K562 (cell line): ENCODE measurements around the gene BTBD16. TPM values are rescaled to one million over a fixed set of nuclear protein-coding genes. Genes with fewer than 3 reads are reported as not detected.

Experiments used
- ATAC-seq: fragments of 200-7000 bp; cut with Tn5 transposase; 3 replicates; pipeline ENCODE4 v1.9.1; 2020; ENCODE audit warnings: moderate library complexity
- BruUV-seq: library from RNA; stranded (reverse); fragments of 400-500 nt; replicated peaks from 2 replicates; lab custom pipeline; 2021; lab: Mats Ljungman, UMichigan
- CTCF ChIA-PET: fragments of 300-600 bp; formaldehyde crosslinking; extraction: SDS; loops from one replicate; lab custom pipeline; 2021; ENCODE audit warnings: low intra/inter-chr PET ratio; lab: Yijun Ruan, JAX
- POLR2A ChIA-PET: fragments of 300-600, 350-650 bp; sonication (Branson Sonifier 250); formaldehyde crosslinking; extraction: SDS; loops from one replicate; lab custom pipeline; 2021; ENCODE audit warnings: antibody characterized with exemption, inconsistent platforms; lab: Yijun Ruan, JAX
- DNase-seq, 4 experiments: peaks; one replicate each; pipeline versions ENCODE4 v3.0.0 to v3.0.0-alpha.2; 2011 to 2018; ENCODE audit warnings: low spot score in 3 of 4, mixed read lengths in 3 of 4; ENCODE audit errors: extremely low read depth in 1 of 4
- FAIRE-seq: peaks from 2 replicates; lab custom pipeline; 2011; peaks lifted over from hg19 to GRCh38; lab: Jason Lieb, UNC
- H2AFZ ChIP-seq: 2 replicates; pipeline ENCODE4 v1.6.0; 2011; ENCODE audit warnings: low read depth, low read length, control low read depth, inconsistent platforms
- H3K27ac ChIP-seq: fragments of 200-600 bp; 3 replicates; pipeline ENCODE4 v1.8.0; 2011; ENCODE audit warnings: low read depth, mild to moderate bottlenecking, control low read depth, inconsistent platforms, low read length, moderate library complexity, mixed read lengths; ENCODE audit errors: extremely low read depth
- H3K27me3 ChIP-seq, 2 experiments: fragments of 300-600 bp in 1 of 2; 2 replicates in 1 of 2; 3 replicates in 1 of 2; pipeline versions ENCODE4 v1.6.0 to v1.8.0; 2011; ENCODE audit warnings: inconsistent platforms in 2 of 2, low read length in 2 of 2, mild to moderate bottlenecking in 1 of 2, mixed read lengths in 1 of 2, moderate library complexity in 1 of 2; ENCODE audit not compliant: control insufficient read depth in 2 of 2, insufficient read depth in 2 of 2
- H3K36me3 ChIP-seq: fragments of 300-600 bp; 3 replicates; pipeline ENCODE4 v1.8.0; 2011; ENCODE audit warnings: mild to moderate bottlenecking, low read length, inconsistent platforms; ENCODE audit not compliant: control insufficient read depth, insufficient read depth
- H3K4me1 ChIP-seq, 2 experiments: fragments of 200-600 bp in 1 of 2; replicated peaks in 1 of 2; 2 replicates in 1 of 2; 3 replicates in 1 of 2; pipeline versions ENCODE4 v1.5.1 to v1.8.0; 2011; ENCODE audit warnings: inconsistent platforms in 2 of 2, low read length in 2 of 2, mild to moderate bottlenecking in 1 of 2, mixed read lengths in 1 of 2, moderate library complexity in 1 of 2; ENCODE audit not compliant: control insufficient read depth in 2 of 2, insufficient read depth in 2 of 2
- H3K4me2 ChIP-seq: 2 replicates; pipeline ENCODE4 v1.6.1; 2011; ENCODE audit warnings: low read length, control low read depth, inconsistent platforms, mixed read lengths; ENCODE audit not compliant: insufficient read depth
- H3K4me3 ChIP-seq: fragments of 200-600 bp; sonication (generic), shearing (Covaris generic); 2 replicates; pipeline ENCODE4 v1.5.1; 2016; ENCODE audit warnings: control low read depth, inconsistent platforms
- H3K79me2 ChIP-seq: fragments of 200-600 bp; 3 replicates; pipeline ENCODE4 v1.8.0; 2011; ENCODE audit warnings: low read length, inconsistent platforms; ENCODE audit not compliant: control insufficient read depth, insufficient read depth
- H3K9ac ChIP-seq, 2 experiments: 2 replicates each; pipeline versions ENCODE4 v1.6.0 to v1.6.1; 2011; ENCODE audit warnings: low read depth in 2 of 2, low read length in 2 of 2, control low read depth in 1 of 2, inconsistent platforms in 1 of 2, mild to moderate bottlenecking in 1 of 2, mixed read lengths in 1 of 2; ENCODE audit not compliant: insufficient read depth in 1 of 2
- H3K9me1 ChIP-seq: one replicate; pipeline ENCODE4 v1.6.0; 2011; ENCODE audit warnings: inconsistent platforms, mild to moderate bottlenecking, low read length, moderate library complexity; ENCODE audit not compliant: control insufficient read depth, insufficient read depth
- H3K9me3 ChIP-seq: replicated peaks from 2 replicates; pipeline ENCODE4 v1.5.1; 2011; ENCODE audit warnings: low read depth, low read length, inconsistent platforms; ENCODE audit not compliant: control insufficient read depth, insufficient read depth
- H4K20me1 ChIP-seq: replicated peaks from 2 replicates; pipeline ENCODE4 v1.6.1; 2011; ENCODE audit warnings: low read length, inconsistent platforms, mixed read lengths; ENCODE audit not compliant: control insufficient read depth, insufficient read depth
- CBFA2T2 ChIP-seq: fragments of 450-650 bp; conservative IDR thresholded peaks from 2 replicates; pipeline ENCODE4 v1.6.1; 2017; ENCODE audit warnings: mild to moderate bottlenecking
- POLR3A ChIP-seq: IDR thresholded peaks from 2 replicates; pipeline ENCODE4 v1.6.1; 2011; ENCODE audit warnings: borderline replicate concordance, mild to moderate bottlenecking, moderate library complexity; ENCODE audit not compliant: insufficient read length, insufficient read depth; ENCODE audit errors: extremely low read depth
- RERE ChIP-seq: sonication (generic); formaldehyde crosslinking; IDR thresholded peaks from 2 replicates; pipeline ENCODE4 v1.8.0; 2023; ENCODE audit warnings: missing genetic modification reagents, mild to moderate bottlenecking, borderline replicate concordance
- SP1 ChIP-seq: sonication (generic); formaldehyde crosslinking; IDR thresholded peaks from 2 replicates; pipeline ENCODE4 v1.8.1; 2022; ENCODE audit warnings: mild to moderate bottlenecking, missing genetic modification reagents
- STAT6 ChIP-seq: sonication (generic); formaldehyde crosslinking; IDR thresholded peaks from 2 replicates; pipeline ENCODE4 v1.8.1; 2023; ENCODE audit warnings: mild to moderate bottlenecking, missing genetic modification reagents
- ZBTB11 ChIP-seq, 3 experiments: fragments of 200-800 bp in 1 of 3; fragments of 250-450 bp in 1 of 3; fragments of 450-650 bp in 1 of 3; sonication (Bioruptor Pico) in 1 of 3; sonication (Bioruptor generic) in 1 of 3; formaldehyde crosslinking in 1 of 3; IDR thresholded peaks; 2 replicates each; pipeline versions ENCODE4 v1.6.1 to v1.8.0; 2016 to 2022; ENCODE audit warnings: mild to moderate bottlenecking in 2 of 3, missing genetic modification characterization in 2 of 3, missing compliant biosample characterization in 1 of 3, moderate library complexity in 1 of 3
- ZNF146 ChIP-seq: IDR thresholded peaks from one replicate; pipeline ENCODE4 v1.6.1; 2018; ENCODE audit warnings: missing compliant biosample characterization; ENCODE audit not compliant: unreplicated experiment
- ZNF3 ChIP-seq: fragments of 250-450 bp; sonication (Bioruptor Pico); IDR thresholded peaks from 2 replicates; pipeline ENCODE4 v1.5.0; 2021; ENCODE audit warnings: mild to moderate bottlenecking, moderate library complexity
- WGBS: fragments of 100-300 bp; shearing (Covaris generic); methylation state at CpG from one replicate; pipeline ENCODE4 v1.1.6; 2016; ENCODE audit warnings: low coverage, mixed read lengths; ENCODE audit not compliant: insufficient coverage; ENCODE audit errors: missing lambda C conversion rate; 5-methylcytosine and 5-hydroxymethylcytosine counted together
- in situ Hi-C: fragments of 300-500 bp; cut with MboI; formaldehyde crosslinking; loops from 4 replicates; pipeline ENCODE4 v1.15.0; 2018; ENCODE audit warnings: inconsistent platforms, mixed read lengths
- intact Hi-C: fragments of 100-400 bp; cut with micrococcal nuclease; formaldehyde crosslinking; loops from 2 replicates; pipeline ENCODE4 v1.14.2; 2022
- polyA plus RNA-seq, 8 experiments: library from polyadenylated mRNA; depleted of rRNA in 4 of 8; stranded (reverse) in 5 of 8; unstranded in 3 of 8; fragments of >200 nt; fragmentation: Nextera tagmentation in 2 of 8; fragmentation: Illumina TruSeq in 1 of 8; extraction: Ambion mirVana in 2 of 8; extraction: Trizol in 1 of 8; gene quantifications; 2 replicates each; pipeline versions ENCODE4 v1.2.1 to v1.2.3, GENCODE V29; 2011 to 2014; ENCODE audit warnings: inconsistent platforms in 1 of 8, missing spikeins in 1 of 8
- total RNA-seq, 7 experiments: library from RNA; depleted of rRNA in 6 of 7; stranded (reverse); fragments of >200 nt in 6 of 7; fragmentation: Illumina TruSeq in 2 of 7; extraction: Trizol in 2 of 7; gene quantifications; 2 replicates each; pipeline versions ENCODE4 v1.2.1 to v1.2.3, GENCODE V29; 2011 to 2021; ENCODE audit warnings: low replicate concordance in 1 of 7

BTBD16 gene
- total and polyA plus RNA-seq, 9 of the 15 experiments (the other 6 are each of a cell fraction or from before 2014, with no cell fraction given): 0.11 TPM; not detected in 8

GRCh38 chr10:122375679-122376160 lies 104.6 kb downstream of the BTBD16 start:
- no TSS peak for BruUV-seq
- ATAC-seq: no peak
- intact Hi-C loops: no loop called here

More at GRCh38 chr10:122375679-122376160, 104.6 kb downstream of the BTBD16 start:
- H3K27me3 ChIP-seq: peaks cover 5 to 7% of the 10 kb centered on the region in 2 experiments; a peak in 3 of 5 replicates
- H3K79me2 ChIP-seq: no peaks in the 10 kb centered on the region
- ChIA-PET CTCF (no interaction called here), POLR2A (no interaction called here)
- no peaks in the 10 kb centered on the region for H3K36me3 ChIP-seq
- H3K4me3 ChIP-seq: no peak overlapping the region
- TF ChIP-seq ZNF3 (no peak), RERE (no peak), ZNF146 (CRISPR knock-in tag) (no peak), POLR3A (no peak), CBFA2T2 (no peak), SP1 (CRISPR knock-in tag) (no peak), ZBTB11 (CRISPR knock-in tag; IDR thresholded peaks at IDR 0.05) (no peak), STAT6 (CRISPR knock-in tag) (no peak)
- H3K4me2 ChIP-seq: no peak overlapping the region; the same call in 1 of the 2 replicates
- H3K4me1 ChIP-seq: peaks cover 0 to 13% of the 10 kb centered on the region in 2 experiments; a peak in 2 of 5 replicates
- DNase-seq (no peak), FAIRE-seq (no peak)
- no peaks in the 10 kb centered on the region for H4K20me1 ChIP-seq
- no peaks in the 10 kb centered on the region for H3K9me3 ChIP-seq
- H3K9me1 ChIP-seq: no peaks in the 10 kb centered on the region
- no peak overlapping the region for H3K27ac ChIP-seq
- no peak overlapping the region for H2AFZ ChIP-seq
- in situ Hi-C loops: no loop called here
- H3K9ac ChIP-seq: no peak overlapping the region
- WGBS: 26% methylated on average over 4 of the region's 7 CpGs
